CD14-positive monocyte (primary cell): Measurements from ENCODE around the gene NEMP1. TPM values are rescaled to one million over a fixed set of nuclear protein-coding genes. Genes with fewer than 3 reads are reported as not detected.

Experiments used
- DNase-seq, 3 donors: peaks; one replicate each; pipeline ENCODE4 v3.0.0-alpha.2; 2011 to 2022
- H2AFZ ChIP-seq: 2 replicates; pipeline ENCODE4 v1.6.0; 2012; ENCODE audit warnings: mild to moderate bottlenecking, low read depth, low read length, inconsistent platforms; ENCODE audit not compliant: insufficient read depth, poor library complexity, severe bottlenecking
- H3K27ac ChIP-seq, 2 donors: 1 replicate in 1 of 2; 2 replicates in 1 of 2; pipeline ENCODE4 v1.5.1; 2012 to 2013; ENCODE audit warnings: low read length in 2 of 2, control low read depth in 1 of 2, inconsistent platforms in 1 of 2, low read depth in 1 of 2, mild to moderate bottlenecking in 1 of 2
- H3K27me3 ChIP-seq, 2 donors: one replicate each; pipeline versions ENCODE4 v1.6.0 to v1.6.1; 2011 to 2013; ENCODE audit warnings: low read length in 2 of 2; ENCODE audit not compliant: control insufficient read depth in 2 of 2, insufficient read depth in 2 of 2
- H3K36me3 ChIP-seq, 2 donors: replicated peaks in 1 of 2; 1 replicate in 1 of 2; 2 replicates in 1 of 2; pipeline versions ENCODE4 v1.5.1 to v1.6.1; 2012 to 2013; ENCODE audit warnings: low read length in 2 of 2, control low read depth in 1 of 2, inconsistent platforms in 1 of 2, mild to moderate bottlenecking in 1 of 2; ENCODE audit not compliant: insufficient read depth in 2 of 2, control insufficient read depth in 1 of 2
- H3K4me1 ChIP-seq, 2 donors: 1 replicate in 1 of 2; 2 replicates in 1 of 2; pipeline versions ENCODE4 v1.5.1 to v1.6.1; 2012 to 2013; ENCODE audit warnings: low read length in 2 of 2, control low read depth in 1 of 2, inconsistent platforms in 1 of 2, mild to moderate bottlenecking in 1 of 2, moderate library complexity in 1 of 2; ENCODE audit not compliant: insufficient read depth in 2 of 2, control insufficient read depth in 1 of 2
- H3K4me2 ChIP-seq: replicated peaks from 2 replicates; pipeline ENCODE3; 2012; ENCODE audit warnings: low read length, moderate library complexity, mild to moderate bottlenecking; ENCODE audit not compliant: poor library complexity, severe bottlenecking; ENCODE audit errors: extremely low read depth
- H3K4me3 ChIP-seq, 3 experiments: fragments of 200-600 bp in 1 of 3; sonication (generic) in 1 of 3; replicated peaks in 1 of 3; 1 replicate in 2 of 3; 2 replicates in 1 of 3; pipeline ENCODE4 v1.5.1; 2011 to 2013; ENCODE audit warnings: low read length in 3 of 3, mild to moderate bottlenecking in 3 of 3, control low read depth in 2 of 3, low read depth in 2 of 3, inconsistent platforms in 1 of 3, moderate library complexity in 1 of 3
- H3K79me2 ChIP-seq: 2 replicates; pipeline ENCODE4 v1.6.0; 2012; ENCODE audit warnings: mild to moderate bottlenecking, control low read depth, inconsistent platforms, low read length, moderate library complexity; ENCODE audit not compliant: insufficient read depth
- H3K9ac ChIP-seq: 2 replicates; pipeline ENCODE4 v1.6.0; 2017; ENCODE audit warnings: low read length, mild to moderate bottlenecking; ENCODE audit not compliant: insufficient read depth, poor library complexity, severe bottlenecking
- H3K9me3 ChIP-seq, 2 donors: replicated peaks in 1 of 2; 1 replicate in 1 of 2; 2 replicates in 1 of 2; pipeline versions ENCODE4 v1.5.1 to v1.6.1; 2012 to 2013; ENCODE audit warnings: low read length in 2 of 2, control low read depth in 1 of 2; ENCODE audit not compliant: control insufficient read depth in 1 of 2, insufficient read depth in 1 of 2
- H4K20me1 ChIP-seq: 2 replicates; pipeline ENCODE4 v1.6.0; 2012; ENCODE audit warnings: mild to moderate bottlenecking, low read length, control low read depth, moderate library complexity; ENCODE audit not compliant: insufficient read depth
- H3K27ac Mint-ChIP-seq, 7 donors: one replicate each; pipeline ENCODE4 v1.8.0; 2020; ENCODE audit warnings: mild to moderate bottlenecking in 7 of 7, mixed read lengths in 7 of 7, moderate library complexity in 6 of 7, inconsistent platforms in 2 of 7
- H3K27me3 Mint-ChIP-seq, 3 donors: one replicate each; pipeline ENCODE4 v1.8.0; 2021 to 2022; ENCODE audit warnings: low read depth in 3 of 3, mild to moderate bottlenecking in 3 of 3, mixed read lengths in 3 of 3, moderate library complexity in 3 of 3, inconsistent platforms in 1 of 3
- H3K36me3 Mint-ChIP-seq, 2 donors: one replicate each; pipeline ENCODE4 v1.8.0; 2020; ENCODE audit warnings: mixed read lengths in 2 of 2, inconsistent platforms in 1 of 2, mild to moderate bottlenecking in 1 of 2
- H3K4me1 Mint-ChIP-seq: one replicate; pipeline ENCODE4 v1.8.0; 2020; ENCODE audit warnings: mild to moderate bottlenecking, mixed read lengths
- H3K4me3 Mint-ChIP-seq, 2 donors: one replicate each; pipeline ENCODE4 v1.8.0; 2020; ENCODE audit warnings: mild to moderate bottlenecking in 2 of 2, mixed read lengths in 2 of 2, moderate library complexity in 1 of 2
- H3K9me3 Mint-ChIP-seq, 7 donors: one replicate each; pipeline ENCODE4 v1.8.0; 2020 to 2022; ENCODE audit warnings: mixed read lengths in 7 of 7, mild to moderate bottlenecking in 6 of 7, moderate library complexity in 6 of 7, inconsistent platforms in 2 of 7
- CTCF ChIP-seq: fragments of 200-600 bp; IDR thresholded peaks from one replicate; pipeline ENCODE4 v1.8.0; 2022; ENCODE audit warnings: antibody characterized with exemption, mild to moderate bottlenecking
- WGBS: methylation state at CpG from one replicate; pipeline ENCODE4 v1.1.5; 2013; ENCODE audit warnings: missing lambda C conversion rate; ENCODE audit not compliant: insufficient coverage; 5-methylcytosine and 5-hydroxymethylcytosine counted together
- intact Hi-C, 2 donors: fragments of 100-400 bp; cut with micrococcal nuclease; formaldehyde crosslinking; loops; one replicate each; pipeline versions ENCODE4 v1.15.0 to v1.15.1; 2023
- polyA plus RNA-seq, 3 donors: library from polyadenylated mRNA; depleted of rRNA in 1 of 3; unstranded in 2 of 3; stranded (reverse) in 1 of 3; fragments of 300-500 nt in 2 of 3; fragments of >200 nt in 1 of 3; fragmentation: Illumina TruSeq in 2 of 3; gene quantifications; 1 replicate in 2 of 3; 2 replicates in 1 of 3; pipeline ENCODE4 v1.2.3, GENCODE V29; 2012 to 2021

NEMP1 gene
- polyA plus RNA-seq, 3 donors, result 1.9 to 4.6 (median 2.2) TPM

- Histone ChIP-seq H4K20me1 (no peaks in the 10 kb centered on the region), H3K4me2 (no peak overlapping the region), H3K36me3 (no peaks in the 10 kb centered on the region), H3K4me3 (no peak overlapping the region), H3K27me3 (no peaks in the 10 kb centered on the region), H3K27ac (no peak overlapping the region), H3K79me2 (no peaks in the 10 kb centered on the region), H3K9me3 (no peaks in the 10 kb centered on the region), H3K4me1 (peaks cover 11% of the 10 kb centered on the region in 2 donors), H3K9ac (no peak overlapping the region), H2AFZ (no peak overlapping the region)
- no peak overlapping the region for H3K4me3 Mint-ChIP-seq
- no peaks in the 10 kb centered on the region for H3K9me3 Mint-ChIP-seq
- no peak for TF ChIP-seq CTCF
- intact Hi-C loops, result no loop called here
- no peak overlapping the region for H3K27ac Mint-ChIP-seq
- DNase-seq, result no peak
- H3K27me3 Mint-ChIP-seq, result peaks cover 0 to 7% (median 5%) of the 10 kb centered on the region in 3 donors
- WGBS, result 100% methylated on average over 2 of the region's 3 CpGs
- no peaks in the 10 kb centered on the region for H3K36me3 Mint-ChIP-seq
- H3K4me1 Mint-ChIP-seq, result peaks cover 11% of the 10 kb centered on the region
Measured at GRCh38 chr12:57033431-57033830, 45.2 kb downstream of the NEMP1 start.

DNA sequence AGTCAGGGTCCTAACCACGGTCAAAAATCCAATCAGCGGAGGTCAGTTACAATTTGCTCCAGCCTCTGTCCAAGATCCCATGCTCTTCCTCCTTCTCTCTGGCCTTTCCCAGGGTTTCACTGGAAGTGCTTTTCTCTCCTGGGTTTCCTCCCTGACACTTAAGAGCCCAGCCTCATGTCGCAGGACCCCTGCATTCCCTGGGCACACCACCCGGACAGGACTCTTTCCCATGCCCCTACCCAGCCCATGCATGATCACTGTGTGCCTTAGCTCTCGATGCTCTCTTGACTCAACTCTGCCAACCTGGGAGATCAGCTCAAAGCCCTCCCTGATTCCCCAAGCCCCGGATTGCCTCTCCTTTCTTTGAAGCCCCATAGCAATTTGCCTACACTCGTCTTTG, 46.8 kb downstream of the NEMP1 start:
- H3K4me1 Mint-ChIP-seq, result peaks cover 12% of the 10 kb centered on the region
- Histone ChIP-seq H3K27ac (no peak overlapping the region), H3K4me1 (peaks cover 11% of the 10 kb centered on the region in 2 donors), H3K79me2 (no peaks in the 10 kb centered on the region), H3K4me3 (no peak overlapping the region), H3K27me3 (no peaks in the 10 kb centered on the region), H3K36me3 (no peaks in the 10 kb centered on the region), H3K9me3 (no peaks in the 10 kb centered on the region), H2AFZ (no peak overlapping the region), H4K20me1 (no peaks in the 10 kb centered on the region), H3K9ac (no peak overlapping the region), H3K4me2 (no peak overlapping the region)
- no peaks in the 10 kb centered on the region for H3K9me3 Mint-ChIP-seq
- intact Hi-C loops, result no loop called here
- peaks cover 0 to 5% (median 4%) of the 10 kb centered on the region in 3 donors for H3K27me3 Mint-ChIP-seq
- DNase-seq, result no peak
- 95% methylated on average over 5 of the region's 7 CpGs for WGBS
- H3K27ac Mint-ChIP-seq, result no peak overlapping the region
- TF ChIP-seq CTCF, result no peak
- H3K36me3 Mint-ChIP-seq, result no peaks in the 10 kb centered on the region
- peak overlapping the region in 1 of 2 donors; percentile 10 for H3K4me3 Mint-ChIP-seq
